SU-DHL-6 (cell line): ENCODE results near the gene CLMN.

Experiments
- CTCF ChIP-seq: fragments of 200-600 bp; sonication (generic); IDR thresholded peaks from one replicate; pipeline ENCODE4 v1.5.1; 2017; ENCODE audit warnings: antibody characterized with exemption, mild to moderate bottlenecking, low read length, moderate library complexity; ENCODE audit not compliant: insufficient read depth, poor library complexity, severe bottlenecking
- EZH2phosphoT487 ChIP-seq: fragments of 200-600 bp; sonication (generic), shearing (Covaris generic); conservative IDR thresholded peaks from 2 replicates; pipeline ENCODE4 v1.6.1; 2018; ENCODE audit warnings: mild to moderate bottlenecking, antibody characterized with exemption, low read length, moderate library complexity, mixed read lengths

- TF ChIP-seq CTCF, result no peak
- TF ChIP-seq EZH2phosphoT487, result no peak
These were observed 156.6 kb downstream of the CLMN start for GRCh38 chr14:95163132-95163531.
